Pancreas (tissue), 10 donors: ENCODE measurements around the gene SERF2. TPM values are rescaled to one million over a fixed set of nuclear protein-coding genes. Genes with fewer than 3 reads are reported as not detected.
"Not testable (repeated sequence)": the region's sequence is repeated elsewhere in the genome, so short reads cannot be mapped to it uniquely, and the experiment has no call there.

ENCODE experiments used
- ATAC-seq, 4 donors: fragments of 200-7000 bp; cut with Tn5 transposase; one replicate each; pipeline versions ENCODE4 v1.8.0 to v1.9.1; 2020; ENCODE audit warnings: mild to moderate bottlenecking in 4 of 4, moderate library complexity in 4 of 4
- DNase-seq, 6 donors: peaks; one replicate each; pipeline ENCODE4 v3.0.0-alpha.2; 2020
- FAIRE-seq: peaks from 2 replicates; lab custom pipeline; 2012; peaks lifted over from hg19 to GRCh38; lab: Jason Lieb, UNC
- H3K27ac ChIP-seq, 4 donors: fragments of 200-600 bp; sonication (generic); 1 replicate in 3 of 4; 2 replicates in 1 of 4; pipeline versions ENCODE4 v1.5.0 to v1.8.0; 2020
- H3K27me3 ChIP-seq, 4 donors: fragments of 200-600 bp; one replicate each; pipeline ENCODE4 v1.8.0; 2021
- H3K36me3 ChIP-seq, 3 donors: fragments of 200-600 bp; sonication (generic) in 1 of 3; one replicate each; pipeline versions ENCODE4 v1.5.0 to v1.8.0; 2020 to 2021
- H3K4me1 ChIP-seq, 3 donors: fragments of 200-600 bp; one replicate each; pipeline ENCODE4 v1.8.0; 2021
- H3K4me3 ChIP-seq, 4 donors: fragments of 200-600 bp; sonication (generic) in 2 of 4; one replicate each; pipeline versions ENCODE4 v1.5.0 to v1.8.0; 2020 to 2021
- H3K9me3 ChIP-seq, 4 donors: fragments of 200-600 bp; one replicate each; pipeline ENCODE4 v1.8.0; 2021
- CTCF ChIP-seq, 4 donors: fragments of 200-600 bp; sonication (generic) in 3 of 4; IDR thresholded peaks; one replicate each; pipeline versions ENCODE4 v1.5.0 to v1.8.0; 2021; ENCODE audit warnings: antibody characterized with exemption in 4 of 4
- WGBS, 2 donors: extraction: QIAGEN DNeasy Blood & Tissue Kit; methylation state at CpG; one replicate each; pipeline ENCODE4 v1.1.7; 2013; 5-methylcytosine and 5-hydroxymethylcytosine counted together
- intact Hi-C, 3 donors: fragments of 100-400 bp; cut with DNase I; formaldehyde crosslinking; loops; one replicate each; pipeline versions ENCODE4 v1.11.1 to v1.14.2; 2022
- polyA plus RNA-seq, 2 donors: library from polyadenylated mRNA; stranded (reverse); fragments of 200-250 nt; gene quantifications; one replicate each; pipeline ENCODE4 v1.2.3, GENCODE V29; 2013
- total RNA-seq, 6 donors: library from RNA; stranded (reverse); fragmentation: NEBNext Ultra II Directional in 4 of 6; extraction: Animal tissue kit (Norgen Biotek cat#: 25700) in 4 of 6; gene quantifications; one replicate each; pipeline versions ENCODE4 v1.2.1 to v1.2.4, GENCODE V29; 2021 to 2023
- donor health status: healthy with polysubstance abuse.
- donor health status: DM: no; HTN: no; CAD: no; lungs with moderate emphysema.
- donor health status: DM: no; HTN: no; CAD: no.
- donor health status: control.
- donor health status: control.
- donor health status: Bipolar disorder and iron deficiency.
- donor health status: DM: yes; HTN: yes; CAD: no.
- donor health status: DM: no; HTN: no; CAD: no.
- donor health status: DM: no; HTN: no; CAD: no.
- donor health status: DM: yes; HTN: yes; CAD: no.

Gene SERF2
- total and polyA plus RNA-seq, 8 donors, result 245 to 1,722 (median 418) TPM

GRCh38 chr15:43821505-43821904 is 29.4 kb downstream of the SERF2 start:
- peaks cover 0 to 14% (median 8%) of the 10 kb centered on the region in 3 donors for H3K4me1 ChIP-seq
- ATAC-seq (no peak), DNase-seq (no peak), FAIRE-seq (no peak)
- H3K27me3 ChIP-seq, result no peaks in the 10 kb centered on the region
- H3K9me3 ChIP-seq, result no peaks in the 10 kb centered on the region
- intact Hi-C loops, result no loop called here
- WGBS, 2 donors, result 52 to 56% methylated on average over 3 of the region's 3 CpGs
- H3K36me3 ChIP-seq, result peaks cover 0 to 9% (median 7%) of the 10 kb centered on the region in 3 donors
- H3K27ac ChIP-seq, result no peak overlapping the region
- H3K4me3 ChIP-seq, result no peak overlapping the region
- no peak for TF ChIP-seq CTCF (IDR thresholded peaks at IDR 0.05)

- FAIRE-seq, result peak; percentile 92
- intact Hi-C loops, result no loop called here
- Histone ChIP-seq H3K36me3 (no peaks in the 10 kb centered on the region), H3K9me3 (no peaks in the 10 kb centered on the region), H3K4me1 (peaks cover 0 to 20% (median 8%) of the 10 kb centered on the region in 3 donors), H3K4me3 (peak within 1 kb of the TSS; percentile 54 to 76 (median 64)), H3K27ac (peak within 1 kb of the TSS; percentile 56 to 90 (median 82)), H3K27me3 (no peaks in the 10 kb centered on the region)
- peak; percentile 88 to 97 (median 95) for DNase-seq
- 6 to 8% methylated on average over 46 of the region's 46 CpGs for WGBS, 2 donors
- ATAC-seq, result peak; percentile 92 to 96 (median 96)
- no peak for TF ChIP-seq CTCF (IDR thresholded peaks at IDR 0.05)
Measured at GRCh38 chr15:43824302-43825246, 32.5 kb downstream of the SERF2 start, which contains the start of gene MFAP1. Gene MFAP1 (minus strand): TSS chr15:43824690. CDS start chr15:43824569, 121 bp downstream.

- H3K9me3 ChIP-seq, ATAC-seq, DNase-seq, intact Hi-C loops, H3K27me3 ChIP-seq, FAIRE-seq, H3K4me3 ChIP-seq, H3K27ac ChIP-seq, H3K36me3 ChIP-seq: not testable (repeated sequence)
- WGBS, 2 donors, result 89 to 91% methylated on average over 11 of the region's 11 CpGs
- H3K4me1 ChIP-seq, result peaks cover 0 to 20% (median 8%) of the 10 kb centered on the region in 3 donors
Measured at GRCh38 chr15:43825305-43825704, 33.2 kb downstream of the SERF2 start.

GRCh38 chr15:43826029-43826507 is 33.9 kb downstream of the SERF2 start:
- Histone ChIP-seq H3K36me3 (no peaks in the 10 kb centered on the region), H3K27me3 (no peaks in the 10 kb centered on the region), H3K4me1 (peaks cover 0 to 20% (median 8%) of the 10 kb centered on the region in 3 donors), H3K27ac (peak overlapping the region in 3 of 4 donors; percentile 42 to 62 (median 62)), H3K4me3 (peak overlapping the region in 2 of 4 donors; percentile 42 to 59), H3K9me3 (no peaks in the 10 kb centered on the region)
- no peak for TF ChIP-seq CTCF (IDR thresholded peaks at IDR 0.05)
- intact Hi-C loops, result no loop called here
- WGBS, 2 donors, result 93 to 95% methylated on average over 11 of the region's 11 CpGs
- no peak for DNase-seq
- FAIRE-seq, result no peak
- no peak for ATAC-seq

GRCh38 chr15:43826508-43827341 is 34.6 kb downstream of the SERF2 start, which contains the start of gene WDR76:
Gene WDR76 (plus strand): TSS chr15:43827002. CDS start chr15:43827033, 31 bp downstream.
- intact Hi-C loops, result no loop called here
- FAIRE-seq, result no peak
- no peak for TF ChIP-seq CTCF (IDR thresholded peaks at IDR 0.05)

More at GRCh38 chr15:43826508-43827341, 34.6 kb downstream of the SERF2 start, which contains the start of gene WDR76:
- ATAC-seq (peak; percentile 76 to 89 (median 86)), DNase-seq (peak; percentile 77 to 89 (median 79))
- H3K27ac ChIP-seq, result peak within 1 kb of the TSS; percentile 19 to 62 (median 52)
- peaks cover 0 to 20% (median 5%) of the 10 kb centered on the region in 3 donors for H3K4me1 ChIP-seq
- no peaks in the 10 kb centered on the region for H3K36me3 ChIP-seq
- WGBS, 2 donors, result 3 to 4% methylated on average over 48 of the region's 48 CpGs
- peak within 1 kb of the TSS; percentile 26 to 59 (median 37) for H3K4me3 ChIP-seq
- H3K27me3 ChIP-seq, result no peaks in the 10 kb centered on the region
- no peaks in the 10 kb centered on the region for H3K9me3 ChIP-seq
